GM04504 (cell line): Measurements from ENCODE around the gene HS6ST2.

ENCODE experiments used
- DNase-seq: peaks from one replicate; pipeline ENCODE4 v3.0.0-alpha.2; 2012; ENCODE audit warnings: low read depth

HS6ST2 gene

DNA sequence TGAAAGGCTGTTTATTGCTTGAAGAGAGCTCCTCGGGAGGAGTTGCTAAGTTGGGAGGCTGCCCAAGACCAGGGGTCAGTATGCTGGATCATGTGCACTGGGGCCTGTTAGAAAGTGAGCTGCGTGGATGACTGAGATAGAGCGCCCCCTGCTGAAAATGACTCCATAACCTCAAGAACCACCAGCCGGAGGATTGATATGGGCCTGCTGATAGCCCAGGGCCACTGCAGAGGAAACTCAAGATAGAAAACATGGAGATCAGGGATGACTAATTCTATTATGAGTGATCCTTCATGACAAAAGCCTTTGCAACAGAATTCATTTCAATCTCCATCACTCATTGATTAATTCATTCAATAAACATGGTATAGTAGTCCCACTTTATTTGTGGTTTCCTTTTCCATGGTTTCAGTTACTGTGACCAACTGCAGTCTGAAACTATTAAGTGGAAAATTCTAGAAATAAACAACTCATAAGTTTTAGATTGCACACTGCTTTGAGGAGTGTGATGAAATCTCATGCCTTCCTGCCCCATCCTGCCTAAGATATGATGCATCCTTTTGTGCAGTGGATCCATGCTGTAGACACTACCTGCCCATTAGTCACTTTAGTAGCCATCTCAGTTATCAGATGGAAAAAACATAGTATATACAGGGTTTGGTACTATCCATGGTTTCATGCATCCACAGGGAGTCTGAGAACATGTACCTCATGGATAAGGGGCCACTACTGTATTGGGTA is 342.9 kb downstream of the HS6ST2 start:
- no peak for DNase-seq

DNA sequence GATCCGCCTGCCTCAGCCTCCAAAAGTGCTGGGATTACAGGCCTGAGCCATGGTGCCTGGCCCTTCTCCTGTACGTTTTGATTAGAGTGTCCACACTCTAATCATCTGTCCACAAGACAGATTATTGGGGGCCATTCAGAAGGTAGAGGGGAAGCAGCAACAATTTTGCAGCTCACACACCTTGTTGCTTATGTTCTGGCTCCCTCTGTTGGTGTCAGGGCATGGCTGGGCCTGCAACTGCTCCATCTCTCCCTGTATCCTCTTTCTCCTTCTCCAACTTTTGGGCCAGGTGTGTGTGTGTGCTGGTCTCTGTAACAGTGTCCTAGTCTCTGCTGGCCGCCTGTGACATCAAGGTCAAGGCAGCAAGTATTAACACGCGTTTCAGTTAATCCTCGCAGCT is 344.1 kb downstream of the HS6ST2 start:
- no peak for DNase-seq

DNA sequence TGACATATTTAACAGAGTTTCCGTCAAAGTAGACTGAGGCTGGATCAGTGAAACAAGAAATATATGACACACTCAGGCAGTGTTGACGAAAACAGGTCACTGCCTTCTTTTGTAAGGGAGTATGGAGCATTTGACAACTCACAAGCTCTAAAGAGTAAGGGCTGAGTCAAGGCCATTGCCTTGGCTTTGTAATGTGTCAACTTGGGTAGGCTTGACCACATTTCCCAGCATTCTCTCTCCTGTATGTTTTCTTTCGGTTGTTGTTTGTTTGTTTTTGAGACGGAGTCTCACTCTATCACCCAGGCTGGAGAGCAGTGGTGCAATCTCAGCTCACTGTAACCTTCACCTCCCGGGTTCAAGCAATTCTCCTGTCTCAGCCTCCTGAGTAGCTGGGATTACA is 344.6 kb downstream of the HS6ST2 start:
- no peak for DNase-seq

DNA sequence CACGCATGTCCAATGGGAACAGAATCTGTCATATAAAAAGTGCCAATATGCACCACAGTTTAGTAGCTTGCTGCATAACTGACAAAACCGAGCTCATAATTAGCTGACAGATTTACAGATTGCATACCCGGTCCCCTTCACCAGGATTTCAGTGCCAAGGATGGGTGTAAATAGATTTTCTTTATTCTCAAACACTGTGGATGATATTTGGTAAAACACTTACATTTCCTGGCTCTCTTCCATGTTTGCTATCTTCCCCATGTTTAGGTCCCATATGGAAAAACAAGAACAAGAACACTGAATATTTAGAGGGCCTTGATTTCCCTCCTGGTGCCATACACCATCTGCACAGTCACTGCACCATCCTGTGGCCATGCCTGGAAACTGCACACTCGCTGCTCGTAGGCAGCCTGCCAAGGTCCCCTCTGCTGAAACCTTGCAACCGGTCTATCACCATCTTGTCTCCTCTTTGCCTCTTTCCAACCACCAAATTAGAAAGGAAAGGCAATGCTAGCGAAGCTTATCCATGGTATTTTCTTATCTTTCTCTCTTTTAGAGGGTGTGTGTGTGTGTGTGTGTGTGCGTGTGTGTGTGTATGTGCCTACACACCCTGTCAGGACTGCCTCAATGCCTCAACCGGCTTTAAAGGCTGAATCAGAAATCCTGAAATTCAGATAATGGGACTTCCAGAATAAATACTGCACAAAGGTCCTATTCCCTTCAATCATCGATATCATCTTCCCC is 345.4 kb downstream of the HS6ST2 start:
- DNase-seq, result no peak

DNA sequence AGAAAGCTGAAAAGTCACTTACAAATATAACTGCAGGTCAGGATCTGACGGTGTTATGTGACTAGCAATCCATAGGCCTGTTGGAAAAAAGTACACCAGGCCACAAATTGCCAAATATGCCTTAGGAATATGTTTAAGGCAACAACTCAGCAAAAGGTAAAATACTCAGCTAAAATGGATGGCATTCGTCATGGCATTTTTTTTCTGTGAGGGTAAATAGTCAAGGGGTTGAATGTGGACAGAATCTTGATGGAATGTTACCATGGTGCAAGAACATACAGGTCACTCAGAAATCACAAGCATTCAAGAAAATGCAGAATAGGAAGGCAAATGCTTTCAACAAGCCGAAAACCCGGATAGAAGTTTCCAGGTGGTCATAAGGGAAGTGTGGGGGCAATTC is 347.9 kb downstream of the HS6ST2 start:
- DNase-seq, result no peak

- no peak for DNase-seq
Measured at GRCh38 chrX:132609362-132609848, 349.0 kb downstream of the HS6ST2 start.

GRCh38 chrX:132603700-132604286 is 354.6 kb downstream of the HS6ST2 start:
- DNase-seq, result no peak

- DNase-seq, result no peak
Measured at GRCh38 chrX:132602701-132603100, 355.7 kb downstream of the HS6ST2 start.

- no peak for DNase-seq
Measured at GRCh38 chrX:132594999-132595398, 363.4 kb downstream of the HS6ST2 start.

- no peak for DNase-seq
Measured at GRCh38 chrX:132594129-132594528, 364.3 kb downstream of the HS6ST2 start.

DNA sequence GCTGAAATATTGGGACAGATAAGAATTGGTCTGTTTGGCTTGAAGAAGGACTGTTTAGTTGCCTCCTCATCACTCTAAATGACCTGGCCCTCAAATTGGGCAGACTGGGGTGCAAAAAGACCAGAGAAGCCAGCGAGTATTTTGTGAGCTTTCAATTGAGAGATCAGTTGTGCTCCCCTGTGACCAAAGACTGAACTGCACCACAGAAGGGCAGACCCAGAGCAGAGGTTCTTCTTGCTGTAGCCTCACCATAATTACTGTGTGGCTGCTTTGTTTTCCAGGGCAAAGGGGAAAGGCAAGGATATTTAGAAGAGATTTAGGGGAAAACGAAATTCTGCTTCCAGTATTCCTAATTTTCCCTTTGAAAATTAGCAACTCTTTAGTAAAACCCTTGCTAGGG is 365.5 kb downstream of the HS6ST2 start:
- no peak for DNase-seq

DNA sequence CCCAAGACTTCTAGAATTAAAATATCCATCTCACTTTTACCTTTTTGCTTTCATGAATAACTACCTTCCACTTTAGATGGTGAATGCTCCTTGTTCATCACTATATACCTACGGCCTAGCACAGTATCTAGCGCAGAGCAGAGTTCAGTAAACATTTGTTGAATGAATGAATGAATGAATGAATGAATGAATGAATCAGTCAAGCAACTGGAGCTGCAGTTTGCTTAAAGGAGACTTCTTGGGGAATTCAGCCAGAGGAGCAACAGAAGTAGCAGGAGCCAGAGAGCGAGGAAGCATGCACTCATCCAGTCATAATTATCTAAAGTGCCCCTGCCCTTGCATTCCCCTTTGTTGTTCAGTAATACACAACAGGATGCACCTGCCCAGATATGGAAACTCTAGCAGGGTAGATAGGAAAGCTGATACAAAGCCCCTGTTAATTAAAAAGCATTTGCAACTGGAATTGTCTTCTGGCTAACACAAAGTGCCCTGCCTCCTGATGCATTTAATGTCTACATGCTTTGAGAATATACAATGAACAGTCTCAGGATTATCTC is 366.6 kb downstream of the HS6ST2 start:
- DNase-seq, result no peak

DNA sequence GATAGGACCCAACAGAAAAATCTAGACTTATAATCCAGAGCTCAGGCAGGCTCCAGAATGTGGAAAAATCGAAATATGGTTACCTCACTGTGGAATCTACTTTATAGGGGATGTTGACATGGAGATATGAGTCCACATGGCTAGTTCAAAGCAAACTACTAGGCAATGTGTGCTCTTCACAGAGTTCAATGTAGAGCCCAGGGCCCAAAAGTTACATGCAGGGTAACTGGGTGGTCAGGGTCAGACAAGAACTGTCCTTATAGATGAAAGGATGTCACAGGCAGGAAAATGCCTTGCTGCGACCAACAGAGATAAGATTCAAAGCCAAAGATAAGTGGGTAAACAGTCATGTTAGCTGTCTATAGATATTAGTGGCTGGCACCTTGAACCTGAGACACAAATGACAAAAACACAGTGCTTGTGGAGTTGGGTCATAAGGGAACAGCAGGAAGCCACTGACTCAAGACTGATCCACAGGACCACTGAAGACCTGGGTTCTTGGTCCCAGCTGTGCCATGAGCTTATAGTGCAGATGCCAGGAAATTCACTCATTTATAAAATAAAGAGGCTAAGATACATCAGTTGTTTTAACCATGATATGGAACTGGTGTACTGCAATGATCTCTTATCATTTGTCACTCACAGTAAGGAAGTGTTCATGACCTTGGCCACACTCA is 367.9 kb downstream of the HS6ST2 start:
- no peak for DNase-seq

- DNase-seq, result no peak
Measured at GRCh38 chrX:132584936-132585335, 373.5 kb downstream of the HS6ST2 start.

- DNase-seq, result no peak
Measured at GRCh38 chrX:132576939-132577338, 381.5 kb downstream of the HS6ST2 start.
